ENCODE results near the gene AUTS2.

- no peak for TF ChIP-seq BHLHE40 (IDR thresholded peaks at IDR 0.05; ENCODE audit: borderline replicate concordance)
- no peak for TF ChIP-seq TARDBP (IDR thresholded peaks at IDR 0.05)
- no peak for TF ChIP-seq NFRKB (IDR thresholded peaks at IDR 0.05)
- no peak for TF ChIP-seq FOXA1 (IDR thresholded peaks at IDR 0.05)
- TF ChIP-seq ELF4 (IDR thresholded peaks at IDR 0.05), result no peak
- TF ChIP-seq CTBP1 (IDR thresholded peaks at IDR 0.05; ENCODE audit: borderline replicate concordance), result no peak
- TF ChIP-seq FOXM1 (IDR thresholded peaks at IDR 0.05; ENCODE audit: borderline replicate concordance), result no peak
- no peak for TF ChIP-seq ZNF384 (IDR thresholded peaks at IDR 0.05)
- no peak for TF ChIP-seq SP1 (IDR thresholded peaks at IDR 0.05)
- no peak for TF ChIP-seq ARNT (IDR thresholded peaks at IDR 0.05)
Observed at GRCh38 chr7:69550991-69551390, 47.3 kb upstream of the AUTS2 start.
